GM12801 (cell line): Measurements from ENCODE around the gene MAPK8IP3.

ENCODE experiments used
- TF ChIP-seq, protein P1 (sequence below): IDR thresholded peaks from one replicate; pipeline ENCODE4 v1.5.1; 2011; ENCODE audit warnings: control low read depth; ENCODE audit not compliant: insufficient read length; ENCODE audit errors: extremely low read depth

The MAPK8IP3 gene

DNA sequence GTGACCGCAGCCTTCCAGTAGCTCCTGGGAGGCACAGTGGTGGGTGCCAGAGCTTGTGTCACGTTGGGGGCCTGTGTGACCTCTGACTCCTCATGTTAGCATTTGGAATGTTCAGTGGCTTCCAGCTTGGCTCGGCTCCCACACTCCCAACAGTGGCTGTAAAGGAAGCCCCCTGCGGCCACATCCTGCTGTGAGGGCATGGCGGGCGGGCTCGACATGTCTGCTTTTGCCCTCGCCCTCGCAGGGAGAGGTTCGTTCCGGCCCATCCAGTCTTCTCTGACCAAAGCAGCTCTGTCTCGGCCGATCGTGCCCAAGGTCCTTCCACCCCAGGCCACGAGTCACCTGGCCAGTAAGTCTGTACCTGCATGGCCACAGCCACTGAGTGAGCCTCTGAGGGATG is 40.2 kb upstream of the MAPK8IP3 start:
- TF ChIP-seq, protein P1, sequence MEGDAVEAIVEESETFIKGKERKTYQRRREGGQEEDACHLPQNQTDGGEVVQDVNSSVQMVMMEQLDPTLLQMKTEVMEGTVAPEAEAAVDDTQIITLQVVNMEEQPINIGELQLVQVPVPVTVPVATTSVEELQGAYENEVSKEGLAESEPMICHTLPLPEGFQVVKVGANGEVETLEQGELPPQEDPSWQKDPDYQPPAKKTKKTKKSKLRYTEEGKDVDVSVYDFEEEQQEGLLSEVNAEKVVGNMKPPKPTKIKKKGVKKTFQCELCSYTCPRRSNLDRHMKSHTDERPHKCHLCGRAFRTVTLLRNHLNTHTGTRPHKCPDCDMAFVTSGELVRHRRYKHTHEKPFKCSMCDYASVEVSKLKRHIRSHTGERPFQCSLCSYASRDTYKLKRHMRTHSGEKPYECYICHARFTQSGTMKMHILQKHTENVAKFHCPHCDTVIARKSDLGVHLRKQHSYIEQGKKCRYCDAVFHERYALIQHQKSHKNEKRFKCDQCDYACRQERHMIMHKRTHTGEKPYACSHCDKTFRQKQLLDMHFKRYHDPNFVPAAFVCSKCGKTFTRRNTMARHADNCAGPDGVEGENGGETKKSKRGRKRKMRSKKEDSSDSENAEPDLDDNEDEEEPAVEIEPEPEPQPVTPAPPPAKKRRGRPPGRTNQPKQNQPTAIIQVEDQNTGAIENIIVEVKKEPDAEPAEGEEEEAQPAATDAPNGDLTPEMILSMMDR: no peak

DNA sequence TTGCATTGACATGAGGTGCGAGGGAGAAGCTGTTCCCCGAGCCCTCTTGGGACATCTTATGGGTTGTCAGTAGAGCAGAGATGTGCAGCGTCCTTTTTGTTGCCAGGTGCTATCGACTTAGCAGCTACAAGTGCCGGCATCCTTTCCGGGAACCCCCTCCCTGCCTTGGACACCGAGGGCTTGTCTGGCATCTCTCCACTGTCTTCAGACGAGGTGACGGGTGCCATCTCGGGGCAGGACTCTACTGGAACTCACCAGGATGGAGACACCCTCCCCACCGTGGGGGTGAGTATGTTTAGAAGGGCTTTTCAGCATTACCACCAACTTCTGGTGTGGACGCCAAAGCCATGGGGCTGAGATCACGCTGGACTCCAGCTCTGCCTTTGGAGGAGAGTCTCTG is 39.7 kb upstream of the MAPK8IP3 start:
- TF ChIP-seq, protein P1: no peak

DNA sequence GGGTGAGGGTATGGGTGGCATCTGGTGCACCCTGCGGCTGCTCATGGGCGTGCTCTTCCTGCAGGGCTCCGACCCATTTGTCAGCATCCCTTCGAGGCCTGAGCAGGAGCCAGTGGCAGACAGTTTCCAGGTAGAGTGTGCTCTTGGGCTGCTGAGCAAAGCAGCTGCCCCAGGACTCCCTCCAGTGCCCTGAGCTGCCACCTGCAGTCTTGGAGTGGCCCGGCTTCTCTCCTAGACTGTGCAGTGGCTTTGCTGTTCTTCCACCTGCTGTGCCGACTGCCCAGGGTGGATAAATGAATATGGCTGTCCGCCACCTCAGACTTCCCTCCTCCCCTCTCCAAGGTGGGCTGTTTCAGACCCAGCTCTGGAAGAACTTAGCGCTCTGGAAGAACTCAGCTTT is 38.7 kb upstream of the MAPK8IP3 start:
- TF ChIP-seq, protein P1: no peak

DNA sequence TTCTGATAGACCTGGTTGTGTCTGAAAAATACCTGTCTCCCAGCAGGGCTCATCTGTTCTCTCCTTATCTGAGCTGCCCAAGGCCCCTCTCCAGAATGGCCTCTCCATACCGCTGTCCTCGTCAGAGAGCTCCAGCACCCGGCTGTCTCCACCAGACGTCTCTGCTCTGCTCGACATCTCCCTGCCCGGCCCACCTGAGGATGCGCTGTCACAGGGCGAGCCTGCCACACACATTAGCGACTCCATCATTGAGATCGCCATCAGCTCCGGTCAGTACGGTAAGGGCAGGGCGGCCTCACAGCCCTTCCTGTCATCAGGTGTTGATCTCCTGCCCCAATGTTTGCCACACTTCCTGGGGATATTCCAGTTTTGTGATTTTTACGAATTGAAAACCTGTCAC is 38.1 kb upstream of the MAPK8IP3 start:
- TF ChIP-seq, protein P1: no peak

DNA sequence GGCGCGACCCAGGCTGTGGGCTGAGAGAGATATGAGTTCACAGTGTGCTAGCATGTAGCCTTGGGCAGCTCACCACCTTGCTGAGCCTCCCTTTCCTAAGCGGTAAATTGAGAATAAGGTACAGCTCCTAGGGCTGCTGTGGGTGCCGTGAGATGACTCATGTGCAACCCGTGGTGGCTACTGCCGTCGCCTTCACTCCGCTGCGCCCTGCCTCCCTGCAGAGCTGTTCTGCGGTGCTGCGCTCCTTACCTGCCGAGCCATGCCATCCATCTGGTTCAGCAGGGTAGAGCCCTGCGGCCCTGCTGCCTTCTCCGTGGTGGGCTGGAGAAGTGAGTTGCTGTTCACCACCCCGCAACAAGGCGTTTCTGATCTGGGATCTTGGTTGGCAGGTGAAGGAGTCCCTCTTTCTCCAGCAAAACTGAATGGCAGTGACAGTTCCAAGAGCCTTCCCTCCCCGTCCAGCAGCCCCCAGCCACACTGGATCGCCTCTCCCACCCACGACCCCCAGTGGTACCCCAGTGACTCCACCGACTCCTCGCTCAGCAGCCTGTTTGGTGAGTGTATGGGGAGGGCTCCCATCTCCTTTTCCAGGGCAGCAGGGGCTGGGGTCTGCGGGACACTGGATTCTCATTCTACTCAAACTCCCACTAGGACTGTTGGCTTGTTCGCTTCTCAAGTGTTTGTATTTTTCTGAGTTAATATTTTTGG is 37.2 kb upstream of the MAPK8IP3 start:
- TF ChIP-seq, protein P1: no peak

DNA sequence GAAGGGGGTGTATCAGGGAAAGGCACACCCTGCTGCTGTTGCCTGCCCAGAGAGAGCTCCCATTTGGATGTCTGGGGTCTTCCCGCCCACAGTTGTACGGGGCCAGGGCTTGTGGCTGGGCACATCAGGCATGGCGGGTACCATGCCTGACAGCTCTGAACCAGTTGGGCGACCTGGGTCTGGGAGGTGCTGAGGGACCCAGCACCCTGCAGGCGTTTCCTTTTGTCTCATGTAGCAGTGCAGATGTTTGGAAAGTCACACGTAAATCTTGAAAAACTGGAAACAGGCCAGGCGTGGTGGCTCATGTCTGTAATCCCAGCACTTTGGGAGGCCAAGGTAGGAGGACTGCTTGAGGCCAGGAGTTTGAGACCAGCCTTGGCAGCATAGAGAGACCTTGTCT is 36.3 kb upstream of the MAPK8IP3 start:
- TF ChIP-seq, protein P1: no peak

DNA sequence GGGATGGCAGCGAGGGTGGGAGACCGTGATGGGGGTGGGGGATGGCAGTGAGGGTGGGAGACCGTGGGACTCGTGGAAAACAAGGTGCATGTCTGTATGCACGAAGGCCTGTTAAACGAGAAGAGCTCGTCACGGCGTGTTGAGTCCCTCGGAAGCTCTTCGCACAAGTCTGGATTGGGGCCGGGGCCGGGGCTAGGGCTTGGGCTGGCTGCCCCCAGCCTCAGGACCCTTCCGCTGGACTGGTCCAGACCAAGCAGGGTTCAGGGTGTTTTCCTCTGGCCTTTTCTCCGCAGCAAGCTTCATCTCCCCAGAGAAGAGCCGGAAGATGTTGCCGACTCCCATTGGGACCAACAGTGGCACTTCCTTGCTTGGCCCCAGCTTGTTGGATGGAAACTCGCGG is 35.6 kb upstream of the MAPK8IP3 start:
- TF ChIP-seq, protein P1: no peak
